ENCODE measurements around the gene NMT1. TPM values are rescaled to one million over a fixed set of nuclear protein-coding genes. Genes with fewer than 3 reads are reported as not detected.
A peak's percentile ranks its signal among the peaks of the same experiment; 100 is the strongest.

NMT1 gene
- total and polyA plus RNA-seq, 2 of the 13 experiments (the other 11 are each of a cell fraction or from before 2014, with no cell fraction given) = 75.7 to 142 TPM

GRCh38 chr17:45087504-45087975 lies 26.4 kb downstream of the NMT1 start:
- POLR2A ChIA-PET = interaction anchor here (1.1 to 2.0 kb wide), 2 partner anchors 24 to 27 kb away, joined by 3 to 6 read pairs; partner anchors contain the start of gene NMT1
- FAIRE-seq = no peak
- peak overlapping the region; percentile 19 for H3K27ac ChIP-seq (ENCODE audit: extremely low read length, insufficient read depth, low read length)

More at GRCh38 chr17:45087504-45087975, 26.4 kb downstream of the NMT1 start:
- DNase-seq (ENCODE audit: low spot score) (no peak), ATAC-seq (peak; percentile 20; the same call in 1 of the 3 replicates)
- CTCF ChIA-PET (ENCODE audit: low intra/inter-chr PET ratio, low total read pairs) = no interaction called here
- BruUV-seq (replicated peaks) = no TSS peak
- Histone ChIP-seq H3K27me3 (ENCODE audit: control insufficient read depth in 1 of 2, insufficient read depth in 2 of 2, low read length in 2 of 2) (no peaks in the 10 kb centered on the region), H3K4me2 (ENCODE audit: low read depth, low read length) (no peak overlapping the region), H3K36me3 (replicated peaks in 1 of 2; ENCODE audit: control insufficient read depth in 1 of 2, insufficient read depth in 2 of 2, low read length in 2 of 2) (peaks cover 39 to 81% of the 10 kb centered on the region in 2 experiments), H3K9me3 (ENCODE audit: low read length) (no peaks in the 10 kb centered on the region), H3K9ac (ENCODE audit: insufficient read depth, low read depth, low read length) (no peak overlapping the region), H3K4me1 (ENCODE audit: insufficient read depth, low read length) (peaks cover 29% of the 10 kb centered on the region), H3K4me3 (replicated peaks in 1 of 3; ENCODE audit: insufficient read depth in 1 of 3, low read depth in 2 of 3, low read length in 3 of 3) (no peak overlapping the region), H3K79me2 (ENCODE audit: insufficient read depth, low read length) (no peaks in the 10 kb centered on the region), H2AFZ (ENCODE audit: low read length) (no peak overlapping the region), H4K20me1 (ENCODE audit: insufficient read depth, low read length) (no peaks in the 10 kb centered on the region)
- in situ Hi-C loops (cut with HindIII; ENCODE audit: extremely low pct_ligation_motif_present, low pct_unique_long_range_greater_than_20kb) (no loop called here), intact Hi-C loops (cut with micrococcal nuclease; ENCODE audit: unreplicated experiment) (no loop called here)
- WGBS (ENCODE audit: low lambda C conversion rate) = 63% methylated on average over 3 of the region's 3 CpGs
- TF ChIP-seq POLR2G (IDR thresholded peaks at IDR 0.05; ENCODE audit: low read depth, low read length) = 0 out of 2 replicates have a peak, but pooled peaks have one; percentile 21
- no peak for TF ChIP-seq ZNF329 (CRISPR knock-in tag; IDR thresholded peaks at IDR 0.05; ENCODE audit: low read depth)
- TF ChIP-seq ZNF614 (CRISPR knock-in tag; IDR thresholded peaks at IDR 0.05; ENCODE audit: borderline replicate concordance) = no peak
- TF ChIP-seq RBM22 (optimal IDR thresholded peaks at IDR 0.05; ENCODE audit: low read length) = peak; percentile 57
- TF ChIP-seq PAXIP1 (CRISPR knock-in tag; conservative IDR thresholded peaks at IDR 0.05) = 0 out of 2 replicates have a peak, but pooled peaks have one; percentile 8

All from HepG2 (cell line).